Mesothelial cell of epicardium (in vitro differentiated cells): ENCODE data around the gene CCM2L. TPM values are rescaled to one million over a fixed set of nuclear protein-coding genes. Genes with fewer than 3 reads are reported as not detected.

ENCODE experiments used
- DNase-seq, 2 experiments: peaks; one replicate each; pipeline ENCODE4 v3.0.0; 2021; ENCODE audit warnings: low spot score in 2 of 2; ENCODE audit not compliant: unreplicated experiment in 2 of 2
- H3K27ac Mint-ChIP-seq: 2 replicates; pipeline ENCODE4 v1.8.0; 2021; ENCODE audit warnings: mixed read lengths
- H3K27me3 Mint-ChIP-seq: 2 replicates; pipeline ENCODE4 v1.8.0; 2021; ENCODE audit warnings: low read depth, mixed read lengths
- H3K36me3 Mint-ChIP-seq: 2 replicates; pipeline ENCODE4 v1.8.0; 2021; ENCODE audit warnings: mixed read lengths
- H3K4me1 Mint-ChIP-seq: 2 replicates; pipeline ENCODE4 v1.8.0; 2021; ENCODE audit warnings: mixed read lengths
- H3K4me3 Mint-ChIP-seq: 2 replicates; pipeline ENCODE4 v1.8.0; 2021; ENCODE audit warnings: mild to moderate bottlenecking, moderate library complexity, mixed read lengths
- H3K9me3 Mint-ChIP-seq: 2 replicates; pipeline ENCODE4 v1.8.0; 2021; ENCODE audit warnings: mixed read lengths
- CTCF ChIP-seq: fragments of 200-600 bp; sonication (generic); IDR thresholded peaks from one replicate; pipeline ENCODE4 v1.5.0; 2021; ENCODE audit warnings: antibody characterized with exemption; ENCODE audit not compliant: unreplicated experiment
- total RNA-seq: library from RNA; stranded (reverse); gene quantifications from 3 replicates; pipeline ENCODE4 v1.2.1, GENCODE V29; 2021

The CCM2L gene
- total RNA-seq, 1 donor from 2014 or later, result 0.16 TPM

- Mint-ChIP-seq H3K27me3 (peaks cover 59% of the 10 kb centered on the region), H3K27ac (no peak overlapping the region), H3K4me3 (no peak overlapping the region), H3K36me3 (no peaks in the 10 kb centered on the region), H3K9me3 (no peaks in the 10 kb centered on the region), H3K4me1 (no peaks in the 10 kb centered on the region)
- DNase-seq, result no peak
- no peak for TF ChIP-seq CTCF
Measured at GRCh38 chr20:31992086-31992485, 18.2 kb upstream of the CCM2L start.

GRCh38 chr20:31996996-31997395 lies 13.2 kb upstream of the CCM2L start:
- no peak for TF ChIP-seq CTCF
- Mint-ChIP-seq H3K4me1 (no peaks in the 10 kb centered on the region), H3K36me3 (no peaks in the 10 kb centered on the region), H3K27ac (no peak overlapping the region), H3K9me3 (no peaks in the 10 kb centered on the region), H3K27me3 (peaks cover 84% of the 10 kb centered on the region), H3K4me3 (no peak overlapping the region)
- DNase-seq, result no peak

- Mint-ChIP-seq H3K4me3 (no peak overlapping the region), H3K9me3 (no peaks in the 10 kb centered on the region), H3K27ac (no peak overlapping the region), H3K4me1 (no peaks in the 10 kb centered on the region), H3K36me3 (no peaks in the 10 kb centered on the region), H3K27me3 (peaks cover 75% of the 10 kb centered on the region)
- DNase-seq, result no peak
- TF ChIP-seq CTCF, result no peak
Measured at GRCh38 chr20:31998246-31998645, 12.0 kb upstream of the CCM2L start.

- no peak for DNase-seq
- H3K36me3 Mint-ChIP-seq, result no peaks in the 10 kb centered on the region
- no peak overlapping the region for H3K4me3 Mint-ChIP-seq
- no peak for TF ChIP-seq CTCF
- peaks cover 42% of the 10 kb centered on the region for H3K27me3 Mint-ChIP-seq
- H3K9me3 Mint-ChIP-seq, result no peaks in the 10 kb centered on the region
- no peaks in the 10 kb centered on the region for H3K4me1 Mint-ChIP-seq
- no peak overlapping the region for H3K27ac Mint-ChIP-seq
Measured at GRCh38 chr20:32003325-32003724, 6.9 kb upstream of the CCM2L start.

GRCh38 chr20:32004963-32005362 lies 5.3 kb upstream of the CCM2L start:
- Mint-ChIP-seq H3K27me3 (peaks cover 37% of the 10 kb centered on the region), H3K4me3 (no peak overlapping the region), H3K27ac (no peak overlapping the region), H3K4me1 (no peaks in the 10 kb centered on the region), H3K36me3 (no peaks in the 10 kb centered on the region), H3K9me3 (no peaks in the 10 kb centered on the region)
- no peak for TF ChIP-seq CTCF
- no peak for DNase-seq

GRCh38 chr20:32006053-32006452 lies 4.2 kb upstream of the CCM2L start:
- no peaks in the 10 kb centered on the region for H3K4me1 Mint-ChIP-seq
- no peak overlapping the region for H3K27ac Mint-ChIP-seq
- no peak for DNase-seq
- no peaks in the 10 kb centered on the region for H3K36me3 Mint-ChIP-seq
- H3K27me3 Mint-ChIP-seq, result peaks cover 32% of the 10 kb centered on the region
- TF ChIP-seq CTCF, result no peak
- no peak overlapping the region for H3K4me3 Mint-ChIP-seq
- H3K9me3 Mint-ChIP-seq, result no peaks in the 10 kb centered on the region
